H7 (cell line): ENCODE results near the gene PLXND1. TPM values are rescaled to one million over a fixed set of nuclear protein-coding genes. Genes with fewer than 3 reads are reported as not detected.
"Not testable (repeated sequence)": the region's sequence is repeated elsewhere in the genome, so short reads cannot be mapped to it uniquely, and the experiment has no call there.

Experiments used
- DNase-seq: peaks from one replicate; pipeline ENCODE4 v3.0.0; 2012
- H3K27me3 ChIP-seq: 2 replicates; pipeline ENCODE4 v1.6.0; 2011; ENCODE audit warnings: mild to moderate bottlenecking, low read length; ENCODE audit not compliant: control insufficient read depth, insufficient read depth
- H3K36me3 ChIP-seq: replicated peaks from 2 replicates; pipeline ENCODE4 v1.5.1; 2011; ENCODE audit warnings: low read length; ENCODE audit not compliant: control insufficient read depth, insufficient read depth
- H3K4me3 ChIP-seq: 2 replicates; pipeline ENCODE4 v1.5.1; 2011; ENCODE audit warnings: low read depth, mild to moderate bottlenecking, control low read depth, low read length, moderate library complexity; ENCODE audit not compliant: insufficient read depth
- total RNA-seq: library from RNA; depleted of rRNA; stranded (reverse); fragments of >200 nt; shearing (Covaris generic); gene quantifications from 2 replicates; pipeline ENCODE4 v1.2.3, GENCODE V29; 2014; rRNA removed

Gene PLXND1
- total RNA-seq, 1 experiment from 2014 or later: 59.0 TPM

DNA sequence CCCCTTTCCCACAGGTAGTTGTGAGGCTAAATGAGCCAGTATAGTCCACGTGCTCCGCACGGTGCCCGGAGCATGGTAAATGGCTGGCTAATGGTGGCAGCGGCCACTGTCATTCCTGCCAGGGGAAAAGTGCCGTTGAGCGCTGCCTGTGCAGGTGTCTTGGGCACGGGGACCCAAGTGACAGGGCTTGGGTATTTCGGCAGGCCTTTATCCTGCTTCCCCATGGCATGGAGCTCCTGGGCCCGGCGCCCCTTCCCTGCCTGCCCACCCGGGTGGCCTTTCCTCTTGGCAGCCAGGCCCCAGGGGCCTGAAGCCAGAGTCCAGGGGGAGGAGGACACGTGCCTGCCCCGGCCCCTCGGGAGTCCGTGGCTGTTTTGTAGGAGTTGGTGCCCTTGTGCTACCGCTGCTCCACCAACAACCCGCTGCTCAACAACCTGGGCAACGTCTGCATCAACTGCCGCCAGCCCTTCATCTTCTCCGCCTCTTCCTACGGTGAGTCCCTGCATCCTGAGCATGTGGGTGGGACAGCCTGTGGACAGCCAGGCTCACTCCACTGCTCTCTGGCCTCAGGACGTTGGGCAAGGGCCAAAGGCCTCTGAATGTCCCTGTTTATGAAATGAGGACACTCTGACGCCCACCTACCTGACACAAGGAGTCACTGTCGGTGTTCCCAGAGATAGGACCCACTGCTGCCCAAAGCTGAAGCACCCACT is 91.2 kb downstream of the PLXND1 start:
- DNase-seq, H3K4me3 ChIP-seq, H3K27me3 ChIP-seq, H3K36me3 ChIP-seq: not testable (repeated sequence)

DNA sequence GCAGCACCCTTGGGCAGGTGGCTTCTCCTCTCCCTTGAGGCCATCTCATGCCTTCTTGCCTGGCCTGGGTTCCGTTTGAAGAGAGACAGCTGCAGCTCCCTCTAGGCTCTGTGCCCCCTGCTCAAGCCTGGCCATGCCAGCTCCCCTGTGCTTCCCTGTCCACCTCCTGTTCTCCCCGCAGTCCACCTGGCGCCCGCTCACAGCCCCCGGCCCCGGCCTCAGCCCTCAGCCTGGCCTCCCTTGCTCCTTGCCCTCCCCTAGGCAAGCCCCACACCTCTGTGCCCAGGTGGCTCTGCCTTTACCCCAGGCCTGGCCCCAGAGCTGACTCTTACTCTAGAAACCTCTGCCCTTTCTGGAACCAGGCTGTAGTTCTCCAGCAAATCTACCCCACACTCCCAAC is 91.9 kb downstream of the PLXND1 start:
- peak; percentile 38 for DNase-seq
- Histone ChIP-seq H3K27me3 (no peaks in the 10 kb centered on the region), H3K4me3 (no peak overlapping the region), H3K36me3 (no peaks in the 10 kb centered on the region; the same call in none of the 2 replicates)

DNA sequence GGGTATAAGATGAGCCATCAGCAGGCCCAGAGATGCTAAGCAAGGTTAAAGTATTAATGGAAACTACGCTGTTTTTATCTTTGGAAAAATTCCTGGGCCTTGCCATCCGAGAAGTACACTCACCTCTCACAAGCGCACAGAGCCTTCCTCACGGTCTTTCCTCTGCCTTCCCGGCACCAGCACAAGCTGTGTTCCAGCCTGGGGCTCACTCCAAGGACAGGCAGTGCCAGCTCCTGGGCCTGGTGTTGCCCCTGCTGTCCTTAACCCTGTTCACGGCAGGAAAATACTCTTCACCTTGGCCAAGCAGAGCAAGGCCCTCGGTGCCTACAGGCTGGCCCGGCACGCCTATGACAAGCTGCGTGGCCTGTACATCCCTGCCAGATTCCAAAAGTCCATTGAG is 92.4 kb downstream of the PLXND1 start:
- H3K27me3 ChIP-seq: no peaks in the 10 kb centered on the region
- no peak overlapping the region for H3K4me3 ChIP-seq
- peak; percentile 25 for DNase-seq
- H3K36me3 ChIP-seq: no peaks in the 10 kb centered on the region; the same call in none of the 2 replicates

DNA sequence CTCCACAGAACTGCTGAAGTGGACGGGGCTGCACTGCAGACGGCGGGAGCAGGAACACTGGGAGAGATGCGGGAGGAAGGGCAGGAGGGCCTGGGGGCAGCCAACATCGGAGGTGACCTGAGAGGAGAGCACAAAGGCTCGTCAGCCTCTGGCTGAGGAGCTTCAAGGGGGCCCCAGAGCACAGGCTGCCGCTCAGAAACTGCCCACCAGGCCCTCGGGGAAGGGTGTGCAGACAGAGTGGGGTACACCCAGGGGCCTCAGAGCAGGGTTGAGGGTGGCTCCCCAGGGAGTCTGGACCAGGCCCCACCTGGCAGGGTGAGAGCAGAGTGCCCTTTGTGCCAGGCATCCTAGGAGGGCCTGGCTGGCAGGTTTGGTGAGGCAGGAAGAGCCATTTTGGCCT is 92.8 kb downstream of the PLXND1 start:
- no peaks in the 10 kb centered on the region; the same call in none of the 2 replicates for H3K36me3 ChIP-seq
- no peaks in the 10 kb centered on the region for H3K27me3 ChIP-seq
- peak; percentile 36 for DNase-seq
- H3K4me3 ChIP-seq: no peak overlapping the region

DNA sequence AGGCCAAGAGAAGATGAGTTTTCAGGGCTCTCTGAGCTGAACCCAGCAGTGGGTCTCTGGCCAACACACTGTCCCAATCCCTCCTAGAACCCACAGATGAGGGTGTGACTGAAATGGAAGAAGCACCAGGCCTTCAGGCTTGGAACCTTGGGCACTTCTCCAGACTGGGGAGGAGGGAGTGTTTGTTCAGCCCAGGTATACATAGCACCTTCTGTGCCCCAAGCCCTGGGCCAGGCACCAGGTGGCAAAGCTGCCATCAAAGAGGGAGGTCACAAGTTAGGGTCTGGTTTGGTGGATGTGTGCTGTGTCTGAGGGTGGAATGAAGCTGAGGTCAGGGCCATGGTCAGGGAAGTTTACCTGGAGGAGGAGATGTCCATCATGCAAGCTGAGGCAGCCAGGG is 93.9 kb downstream of the PLXND1 start:
- no peaks in the 10 kb centered on the region for H3K27me3 ChIP-seq
- no peaks in the 10 kb centered on the region; the same call in none of the 2 replicates for H3K36me3 ChIP-seq
- DNase-seq: no peak
- H3K4me3 ChIP-seq: no peak overlapping the region

DNA sequence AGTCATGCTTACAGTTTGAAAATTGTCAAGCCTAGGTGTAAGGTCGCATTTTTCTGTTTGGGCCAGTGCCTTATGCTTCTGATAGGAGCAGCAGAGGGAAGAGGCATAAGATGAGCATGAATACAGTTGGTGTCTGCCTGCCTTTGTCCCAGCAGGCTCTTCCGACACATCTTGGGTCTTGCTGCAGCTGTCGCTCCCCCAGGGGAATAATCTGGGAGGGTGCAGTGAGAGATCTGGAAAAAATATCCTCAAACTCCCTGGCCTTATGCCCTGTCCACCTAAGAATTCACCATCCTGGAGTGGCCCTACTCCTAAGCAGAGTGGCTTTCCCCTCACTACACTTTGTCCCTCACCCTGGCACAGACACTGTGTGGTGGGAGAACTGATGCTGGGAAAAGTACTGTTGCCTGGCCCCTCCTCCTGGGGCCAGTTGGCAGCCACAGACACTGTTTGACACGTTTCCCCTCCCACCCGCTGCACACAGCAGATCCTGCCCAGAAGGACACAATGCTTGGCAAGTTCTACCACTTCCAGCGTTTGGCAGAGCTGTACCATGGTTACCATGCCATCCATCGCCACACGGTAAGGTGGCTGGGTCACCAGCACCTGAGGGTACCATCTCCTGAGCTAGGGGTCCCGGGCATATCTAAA is 99.2 kb downstream of the PLXND1 start:
- no peaks in the 10 kb centered on the region for H3K27me3 ChIP-seq
- no peak overlapping the region for H3K4me3 ChIP-seq
- peaks cover 3% of the 10 kb centered on the region for H3K36me3 ChIP-seq
- DNase-seq: no peak

DNA sequence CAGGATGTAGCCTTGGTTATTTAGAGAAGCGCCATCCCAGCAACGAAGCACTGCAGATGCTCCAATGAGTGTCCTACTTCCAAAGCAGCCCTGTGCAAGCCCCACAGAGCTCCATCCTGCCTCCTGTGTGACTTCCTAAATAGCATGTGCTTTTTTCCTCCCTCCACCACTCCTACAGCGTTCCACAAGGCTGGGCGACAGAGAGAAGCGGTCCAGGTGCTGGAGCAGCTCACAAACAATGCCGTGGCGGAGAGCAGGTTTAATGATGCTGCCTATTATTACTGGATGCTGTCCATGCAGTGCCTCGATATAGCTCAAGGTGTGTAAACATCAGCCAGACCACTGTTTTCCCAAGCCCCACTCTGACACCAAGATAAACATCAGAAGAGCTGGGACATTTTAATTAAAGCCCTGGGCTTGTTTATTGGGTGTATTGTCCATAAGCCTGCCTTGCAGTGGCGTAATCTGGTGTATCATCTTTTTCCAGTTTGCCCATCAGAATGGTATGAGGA is 100.2 kb downstream of the PLXND1 start:
- Histone ChIP-seq H3K4me3 (no peak overlapping the region), H3K36me3 (peaks cover 3% of the 10 kb centered on the region), H3K27me3 (no peaks in the 10 kb centered on the region)
- no peak for DNase-seq

DNA sequence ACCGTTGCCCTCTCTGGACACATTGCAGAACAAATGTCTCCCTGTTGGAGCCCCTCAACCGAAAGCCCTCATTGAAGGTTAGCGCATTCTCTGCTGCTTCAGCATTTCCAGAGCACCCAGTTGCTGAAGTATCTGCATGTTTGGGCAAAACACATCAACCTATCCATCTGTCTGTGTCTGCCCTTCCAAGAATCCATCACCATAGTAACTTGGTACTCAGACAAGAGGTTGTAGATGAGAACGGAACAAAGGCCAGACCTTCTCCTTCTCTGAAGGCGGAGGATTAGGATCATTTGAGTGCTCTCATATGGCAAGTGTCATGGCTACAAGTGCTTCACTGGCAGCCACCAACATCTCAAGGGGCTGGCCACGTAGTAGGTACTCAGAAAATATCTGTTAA is 101.1 kb downstream of the PLXND1 start:
- peaks cover 5% of the 10 kb centered on the region for H3K36me3 ChIP-seq
- no peak overlapping the region for H3K4me3 ChIP-seq
- no peak for DNase-seq
- no peaks in the 10 kb centered on the region for H3K27me3 ChIP-seq

Other genes starting within 250 kb of the PLXND1 start
- 0.10 and 0.44 TPM in 2 replicates for gene EFCAB12, start 178.0 kb downstream of the PLXND1 start, total RNA-seq
- 25.1 and 37.4 TPM in 2 replicates for gene MBD4, start 166.7 kb downstream of the PLXND1 start, total RNA-seq
- gene IFT122, start 166.5 kb downstream of the PLXND1 start, total RNA-seq: 15.0 and 22.0 TPM in 2 replicates
- gene RHO, start 78.0 kb downstream of the PLXND1 start, total RNA-seq: 0.17 TPM in 1 of 2 replicates, not detected in the other
- not detected in 2 replicates for gene H1-8, start 63.5 kb downstream of the PLXND1 start, total RNA-seq